Omental fat pad (tissue), 4 donors: ENCODE data around the gene NUBP2. TPM values are rescaled to one million over a fixed set of nuclear protein-coding genes. Genes with fewer than 3 reads are reported as not detected.

Experiments used
- ATAC-seq: fragments of 150-250 bp; one replicate; pipeline ENCODE4 v1.9.1; 2016; ENCODE audit warnings: mild to moderate bottlenecking, moderate library complexity; ENCODE audit not compliant: low FRiP score
- DNase-seq: peaks from one replicate; pipeline ENCODE4 v3.0.0-alpha.2; 2019; ENCODE audit warnings: low spot score
- total RNA-seq, 4 donors: library from RNA; depleted of rRNA; stranded (reverse); fragments of >200 nt; gene quantifications; one replicate each; pipeline ENCODE4 v1.1.0, GENCODE V29; 2016
- TF ChIP-seq, protein P1 (sequence below), 3 donors: fragments of 450-650 bp; IDR thresholded peaks; one replicate each; pipeline ENCODE4 v1.5.1; 2016 to 2017; ENCODE audit warnings: antibody characterized with exemption in 3 of 3, mild to moderate bottlenecking in 3 of 3, moderate library complexity in 2 of 3

Gene NUBP2
- total RNA-seq, 4 donors from 2014 or later = 49.2 to 85.9 (median 60.2) TPM

DNA sequence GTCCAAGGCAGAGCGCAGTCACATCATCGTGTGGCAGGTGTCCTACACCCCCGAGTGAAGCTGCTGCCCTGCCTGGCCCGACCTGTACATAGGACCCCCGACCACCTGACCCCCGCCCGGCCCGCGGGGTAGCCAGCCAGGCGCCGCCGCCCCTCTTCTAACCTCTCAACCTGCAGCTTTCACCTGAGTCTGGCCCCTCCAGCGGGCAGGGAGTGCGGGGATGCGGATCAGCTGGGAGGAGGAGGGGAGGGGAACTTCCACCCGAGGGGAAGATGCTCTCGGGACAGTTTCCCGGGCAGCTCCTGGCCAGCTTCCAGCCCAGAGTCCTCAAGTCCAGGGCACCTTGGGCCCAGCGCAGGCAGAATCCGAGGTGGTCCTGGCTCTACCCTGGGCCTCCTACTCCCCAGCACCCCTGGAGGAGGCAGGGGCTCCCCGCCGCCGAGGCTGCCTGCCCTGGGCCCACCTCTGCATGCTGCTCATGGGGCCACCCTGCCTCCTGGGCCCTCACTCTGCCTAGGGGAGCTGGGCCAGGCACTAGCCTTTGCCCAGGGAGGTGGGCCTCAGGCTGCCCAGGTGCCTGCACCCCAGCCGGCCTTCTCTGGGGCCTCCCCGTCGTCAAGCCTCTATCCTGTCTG is 13.9 kb upstream of the NUBP2 start:
- TF ChIP-seq, protein P1, sequence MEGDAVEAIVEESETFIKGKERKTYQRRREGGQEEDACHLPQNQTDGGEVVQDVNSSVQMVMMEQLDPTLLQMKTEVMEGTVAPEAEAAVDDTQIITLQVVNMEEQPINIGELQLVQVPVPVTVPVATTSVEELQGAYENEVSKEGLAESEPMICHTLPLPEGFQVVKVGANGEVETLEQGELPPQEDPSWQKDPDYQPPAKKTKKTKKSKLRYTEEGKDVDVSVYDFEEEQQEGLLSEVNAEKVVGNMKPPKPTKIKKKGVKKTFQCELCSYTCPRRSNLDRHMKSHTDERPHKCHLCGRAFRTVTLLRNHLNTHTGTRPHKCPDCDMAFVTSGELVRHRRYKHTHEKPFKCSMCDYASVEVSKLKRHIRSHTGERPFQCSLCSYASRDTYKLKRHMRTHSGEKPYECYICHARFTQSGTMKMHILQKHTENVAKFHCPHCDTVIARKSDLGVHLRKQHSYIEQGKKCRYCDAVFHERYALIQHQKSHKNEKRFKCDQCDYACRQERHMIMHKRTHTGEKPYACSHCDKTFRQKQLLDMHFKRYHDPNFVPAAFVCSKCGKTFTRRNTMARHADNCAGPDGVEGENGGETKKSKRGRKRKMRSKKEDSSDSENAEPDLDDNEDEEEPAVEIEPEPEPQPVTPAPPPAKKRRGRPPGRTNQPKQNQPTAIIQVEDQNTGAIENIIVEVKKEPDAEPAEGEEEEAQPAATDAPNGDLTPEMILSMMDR (IDR thresholded peaks at IDR 0.05) = no peak
- DNase-seq (no peak), ATAC-seq (no peak)

DNA sequence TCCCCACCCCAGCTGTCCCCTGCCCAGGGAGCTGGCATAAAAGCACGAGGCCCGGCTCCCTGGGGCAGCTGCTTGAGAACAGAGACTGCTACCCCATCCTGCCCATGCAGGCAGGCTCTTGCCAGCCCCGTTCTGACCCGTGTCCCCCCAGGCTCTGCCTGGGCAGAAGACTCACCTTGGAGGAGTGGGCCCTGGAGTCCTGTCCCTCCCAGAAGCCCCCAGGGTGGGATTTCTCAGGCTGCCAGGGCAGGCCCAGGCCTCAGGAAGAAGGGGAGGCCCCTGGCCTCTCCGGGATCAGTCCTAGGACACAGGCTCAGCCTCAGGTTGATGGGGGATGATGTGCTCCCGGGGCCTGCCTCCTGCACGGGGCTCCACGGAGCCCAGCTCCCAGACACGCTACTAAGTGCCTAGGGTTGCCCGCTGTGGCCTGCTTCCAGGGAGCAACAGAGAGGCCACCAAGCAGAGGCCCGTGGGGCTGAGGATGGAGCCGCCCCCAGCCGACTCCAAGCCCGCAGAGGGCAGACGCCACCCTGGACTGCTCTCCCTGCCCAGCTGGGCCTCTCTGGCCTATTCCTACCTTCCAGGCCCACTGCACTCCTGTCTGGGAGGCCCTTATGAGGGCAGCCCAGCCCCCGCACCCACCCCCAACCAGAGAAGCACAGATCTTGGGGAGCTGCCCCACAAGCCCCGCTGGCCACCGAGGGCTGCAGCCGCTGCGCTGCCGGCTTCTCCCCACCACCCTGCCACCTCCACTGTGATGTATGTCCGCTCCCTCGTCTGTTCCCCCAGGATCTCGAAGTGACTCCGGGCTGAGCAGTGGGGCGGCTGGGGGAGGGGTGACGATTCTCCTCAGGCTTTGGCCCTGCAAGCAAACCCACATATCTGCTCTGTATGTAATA is 13.1 kb upstream of the NUBP2 start:
- DNase-seq (no peak), ATAC-seq (no peak)
- TF ChIP-seq, protein P1 (IDR thresholded peaks at IDR 0.05) = no peak

GRCh38 chr16:1770328-1771187 is 12.2 kb upstream of the NUBP2 start:
- no peak for DNase-seq
- TF ChIP-seq, protein P1 (IDR thresholded peaks at IDR 0.05) = no peak
- peak; percentile 69 for ATAC-seq

- peak; percentile 57 for DNase-seq
- TF ChIP-seq, protein P1 (IDR thresholded peaks at IDR 0.05) = no peak
- ATAC-seq = peak; percentile 21
These were observed 11.4 kb upstream of the NUBP2 start, which contains the start of gene NME3 for GRCh38 chr16:1771188-1771863. Gene NME3, minus strand, starts transcription at chr16:1771543. Its CDS starts 9 bp downstream, at chr16:1771534.

DNA sequence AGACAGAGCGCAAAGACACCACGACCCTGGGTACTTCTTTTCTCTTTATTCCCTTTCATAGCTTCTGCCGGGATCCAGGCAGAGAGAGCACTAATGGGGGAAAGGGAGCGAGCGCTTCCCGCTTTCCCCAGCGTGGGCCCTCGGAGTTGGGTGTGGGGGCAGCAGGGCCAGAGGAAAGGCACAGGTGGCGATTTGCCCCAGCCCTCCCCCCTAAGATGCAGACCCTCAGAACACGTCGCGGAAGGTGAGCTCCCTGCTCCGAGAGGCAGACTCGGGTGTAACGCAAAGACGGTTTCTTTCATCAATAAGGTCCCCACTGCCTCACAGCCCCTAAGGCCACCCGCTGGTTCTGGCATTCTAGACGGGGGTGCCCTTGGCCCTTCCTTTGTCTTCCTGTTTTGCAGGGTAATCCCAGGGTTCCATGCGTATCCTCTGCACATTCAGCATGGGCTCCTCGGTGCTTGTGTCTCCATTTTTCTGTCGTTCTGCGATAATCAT is 10.8 kb upstream of the NUBP2 start:
- ATAC-seq (no peak), DNase-seq (no peak)
- TF ChIP-seq, protein P1 (IDR thresholded peaks at IDR 0.05) = no peak

DNA sequence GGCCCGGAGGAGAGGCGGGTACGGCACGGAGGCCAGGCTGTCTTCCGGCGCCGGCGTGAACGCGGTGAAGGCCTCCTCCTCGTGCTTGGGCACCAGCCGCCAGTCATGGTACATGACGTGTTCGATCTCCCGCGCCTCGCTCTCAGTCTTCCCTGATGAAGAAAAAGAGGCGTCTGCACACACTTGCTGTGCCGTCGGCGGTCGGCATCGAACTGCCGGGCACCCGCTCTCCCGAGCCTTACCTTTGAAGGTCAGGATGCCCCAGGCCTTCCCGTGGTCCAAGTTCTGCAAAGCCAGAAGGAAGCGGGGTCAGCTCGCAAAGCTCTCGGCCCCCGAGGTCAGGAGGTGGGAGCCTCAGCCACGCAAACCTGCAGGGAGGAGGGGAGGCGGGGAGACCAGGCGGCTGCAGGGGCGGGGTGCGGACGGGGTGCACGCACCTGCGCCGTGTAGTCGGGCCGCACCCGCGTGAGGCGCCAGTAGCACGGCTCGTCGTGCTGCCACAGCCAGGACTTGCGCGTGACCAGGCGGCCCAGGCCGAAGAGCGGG is 10.3 kb upstream of the NUBP2 start, which contains the start of gene EME2:
Gene EME2 (plus strand): TSS at position 449 of the 546 bp plus-strand sequence. CDS start 418 bp downstream, outside the sequence.
- ATAC-seq (no peak), DNase-seq (no peak)
- TF ChIP-seq, protein P1 (IDR thresholded peaks at IDR 0.05) = no peak
